LoVo (cell line): ENCODE results near the gene ZFAND4.
"Not testable (repeated sequence)": the region's sequence is repeated elsewhere in the genome, so short reads cannot be mapped to it uniquely, and the experiment has no call there.

Experiments used
- DNase-seq: peaks from one replicate; pipeline ENCODE4 v3.0.0-alpha.2; 2016; ENCODE audit warnings: low spot score

ZFAND4 gene

DNA sequence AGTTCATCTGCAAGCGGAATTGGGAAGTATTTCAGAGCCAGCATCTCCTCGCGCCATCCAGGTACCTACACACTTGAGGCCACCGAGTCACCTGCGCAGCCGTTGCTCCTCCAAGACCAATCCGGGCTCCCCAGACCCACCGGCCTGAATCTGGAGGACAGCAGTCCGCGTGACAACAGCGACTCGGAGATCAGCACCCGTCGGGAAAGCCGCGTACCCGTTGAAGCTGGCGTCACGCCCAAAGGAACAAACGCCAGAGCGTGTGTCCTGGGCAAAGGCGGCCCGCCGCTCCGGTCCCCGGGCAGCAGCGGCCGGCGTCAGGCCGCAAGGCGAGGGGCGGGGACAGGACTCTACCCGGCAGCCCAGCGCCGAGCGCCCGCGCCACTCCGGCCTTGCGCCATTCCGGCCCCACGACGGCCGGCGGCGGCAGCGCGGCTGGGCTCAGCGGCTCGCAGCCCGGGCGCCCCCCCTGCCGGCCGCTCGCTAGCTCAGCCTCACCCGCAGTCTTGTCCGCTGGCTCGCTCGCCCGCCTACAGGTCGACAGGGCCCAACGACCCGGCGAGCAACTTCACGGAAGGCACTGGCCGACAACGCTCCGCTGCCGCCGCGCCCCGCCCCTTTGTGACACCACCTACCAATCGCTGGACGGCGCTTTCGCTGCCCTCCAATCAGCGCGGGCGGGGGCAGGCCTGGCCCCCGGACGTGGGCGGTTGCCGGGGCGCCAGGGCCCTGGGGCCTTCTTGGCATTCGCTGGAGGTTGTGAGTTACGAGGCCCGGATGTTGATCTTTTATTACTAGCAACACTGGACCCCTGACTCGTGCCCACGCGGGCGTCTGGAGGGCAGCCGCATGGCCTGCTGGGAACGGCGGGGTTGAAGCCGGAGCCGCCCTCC is at the start of gene ZFAND4:
Gene ZFAND4, minus strand, starts transcription at position 592 of the 893 bp plus-strand sequence. CDS start 9,047 bp downstream, outside the sequence.
- peak; percentile 98 for DNase-seq

DNA sequence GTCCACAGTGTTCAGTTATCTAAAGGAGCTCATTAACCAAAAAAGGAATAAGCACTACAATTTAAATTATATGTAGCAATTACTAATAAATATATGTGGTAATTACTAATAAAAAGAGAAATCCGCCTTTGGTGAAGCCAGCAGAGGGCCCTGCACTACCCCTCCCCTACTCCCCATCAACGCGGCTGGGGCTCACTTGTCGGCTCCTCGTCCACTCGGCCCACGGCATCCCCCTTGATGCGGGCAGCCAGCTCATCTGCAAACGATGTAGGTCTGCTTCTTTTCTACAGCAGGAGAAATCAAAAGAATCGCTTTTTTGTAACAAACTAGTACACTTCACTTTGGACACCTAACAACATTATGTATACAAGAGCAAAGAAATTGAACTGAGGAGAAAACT is 48.9 kb upstream of the ZFAND4 start:
- DNase-seq: not testable (repeated sequence)

DNA sequence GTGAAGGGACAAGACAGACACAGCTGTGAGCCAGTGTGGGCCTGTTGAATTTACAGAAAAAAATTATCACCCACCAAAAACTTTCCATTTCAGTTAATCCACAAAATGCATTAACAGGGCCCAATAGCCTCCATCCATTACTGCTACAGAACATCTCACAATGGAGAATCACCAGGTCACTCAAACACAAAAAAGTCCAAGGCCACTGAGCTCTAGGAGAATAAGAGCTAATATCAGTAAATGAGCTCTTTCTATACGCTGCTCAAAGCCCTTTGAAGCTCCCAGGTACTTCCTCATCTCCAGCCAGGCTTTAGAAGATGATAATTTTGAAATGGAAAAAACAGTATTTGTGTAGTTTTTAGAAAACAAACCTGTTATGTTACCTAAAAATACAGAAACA is 45.1 kb upstream of the ZFAND4 start:
- DNase-seq: not testable (repeated sequence)

DNA sequence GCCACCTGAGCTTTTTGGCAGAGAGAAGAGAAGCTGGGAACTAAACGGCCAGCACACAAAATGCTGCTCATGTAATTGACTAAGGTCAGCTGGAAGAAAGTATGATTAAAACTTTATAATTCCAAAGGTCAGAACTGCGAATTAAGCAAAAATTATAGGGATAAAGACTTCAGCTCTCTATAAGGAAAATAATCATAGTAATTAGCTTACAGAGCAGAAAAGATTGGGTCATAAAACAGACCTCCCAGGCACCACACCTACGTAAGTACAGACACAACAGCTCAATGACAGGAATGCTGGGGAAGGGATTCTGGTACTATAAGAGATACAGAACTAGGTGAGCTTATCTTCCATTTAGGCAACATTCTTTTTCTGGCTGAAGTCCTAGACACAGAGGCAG is 44.5 kb upstream of the ZFAND4 start:
- not testable (repeated sequence) for DNase-seq

DNA sequence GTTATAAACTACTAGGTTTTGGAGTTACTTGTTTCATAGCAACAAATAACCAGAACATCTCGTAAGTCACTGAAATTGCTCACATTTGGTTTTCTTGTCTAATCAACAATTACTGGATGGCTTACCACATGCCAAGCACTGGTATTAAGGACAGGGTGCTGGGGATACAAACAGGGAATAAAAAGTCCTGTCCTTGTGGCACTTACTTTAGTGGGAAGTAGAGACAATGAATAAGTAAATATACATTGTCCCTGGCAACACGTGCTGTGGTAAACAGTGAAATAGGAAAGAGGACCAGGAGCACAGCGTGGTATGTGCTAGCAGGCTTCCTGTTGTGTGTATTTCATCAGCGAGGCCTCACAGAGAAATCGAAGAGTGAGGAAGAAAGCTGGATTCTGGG is 38.7 kb upstream of the ZFAND4 start:
- not testable (repeated sequence) for DNase-seq

DNA sequence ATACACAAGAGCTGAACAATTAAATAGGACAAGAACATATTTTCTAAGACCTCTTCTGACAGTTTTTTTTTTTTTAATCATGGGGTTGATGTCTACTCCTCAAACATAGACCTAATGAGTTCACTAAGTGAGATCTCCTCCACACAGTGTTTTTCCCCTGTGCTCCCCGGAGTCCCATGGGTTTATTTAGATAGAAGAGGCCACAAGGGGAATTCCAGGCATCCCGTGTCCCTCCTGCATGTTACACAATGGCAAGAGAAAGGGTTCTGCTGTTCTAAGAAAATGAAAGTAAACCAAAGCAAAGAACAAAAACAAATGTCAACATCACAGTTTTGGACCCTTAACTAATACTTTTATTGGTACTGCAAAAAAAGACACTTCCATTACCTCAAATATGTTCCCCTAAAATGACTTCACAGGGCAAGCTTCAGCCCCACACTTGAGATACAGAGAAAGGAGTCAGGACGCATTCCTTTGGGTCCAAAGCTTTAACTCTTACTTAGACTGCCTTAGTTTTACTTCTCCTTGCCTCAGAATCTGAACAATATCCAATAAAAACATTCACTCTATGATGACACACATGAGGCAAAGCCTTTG is 37.7 kb upstream of the ZFAND4 start:
- not testable (repeated sequence) for DNase-seq

DNA sequence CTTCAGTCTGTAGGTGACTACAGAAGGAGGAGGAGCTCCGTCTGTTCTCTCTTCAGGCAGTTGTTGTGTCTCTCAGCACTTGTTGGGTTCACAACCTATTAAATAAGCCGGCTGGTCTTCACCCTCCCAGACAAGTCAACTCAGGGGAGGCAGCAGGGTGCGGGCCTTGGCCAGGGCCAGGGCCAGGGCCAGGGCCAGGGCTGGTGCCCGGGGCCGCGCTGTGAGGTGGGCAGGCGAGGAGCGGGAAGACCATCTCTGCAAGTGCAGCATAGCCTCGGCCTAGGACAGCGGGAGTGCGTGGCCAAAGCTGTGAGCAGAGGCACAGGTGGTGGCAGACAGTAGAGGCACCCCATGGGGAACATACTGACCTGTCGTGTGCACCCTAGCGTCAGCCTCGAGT is 5.9 kb upstream of the ZFAND4 start:
- not testable (repeated sequence) for DNase-seq

DNA sequence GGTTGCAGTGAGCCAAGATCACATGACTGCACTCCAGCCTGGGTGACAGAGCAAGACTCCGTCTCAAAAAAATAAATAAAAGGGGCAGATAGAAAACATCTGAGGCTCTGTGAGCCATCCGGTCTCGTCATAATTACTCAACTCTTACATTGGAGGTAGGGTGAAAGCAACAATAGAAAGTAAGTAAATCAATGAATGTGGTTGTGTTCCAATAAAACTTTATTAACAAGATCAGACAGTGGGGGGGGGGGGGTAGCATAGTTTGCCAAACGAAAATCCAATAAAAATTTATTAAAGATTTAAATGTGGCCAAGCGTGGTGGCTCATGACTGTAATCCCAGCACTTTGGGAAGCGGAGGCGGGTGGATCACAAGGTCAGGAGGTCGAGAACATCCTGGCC is 2.8 kb upstream of the ZFAND4 start:
- DNase-seq: no peak

DNA sequence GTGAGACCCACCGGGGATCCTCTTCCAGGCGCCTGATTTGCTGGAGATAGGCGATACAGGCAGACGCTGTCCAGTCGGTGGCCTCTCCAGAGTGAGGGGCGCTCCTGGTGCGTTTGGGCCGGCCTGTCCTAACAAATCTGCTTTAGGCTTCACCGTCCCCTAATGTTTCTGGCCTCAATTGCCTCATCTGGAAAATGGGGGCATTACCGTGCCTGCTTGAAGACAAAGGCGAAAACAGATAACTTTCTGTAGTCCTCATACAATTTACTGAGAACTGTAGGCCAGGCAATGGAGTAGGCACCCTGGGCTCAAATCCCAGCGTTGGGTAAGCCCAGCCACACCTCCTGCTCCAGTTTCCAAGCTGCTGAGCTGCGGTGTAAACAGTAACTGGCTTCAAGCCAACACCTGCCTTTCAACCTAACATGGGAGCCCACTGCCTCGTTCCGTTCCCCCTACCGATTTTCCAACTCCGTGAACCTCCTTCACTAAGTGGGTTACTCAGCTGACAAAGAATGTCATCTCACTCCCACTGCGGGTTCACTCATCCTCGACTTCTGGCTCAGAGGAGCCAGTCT is 589 bp upstream of the ZFAND4 start:
- DNase-seq: no peak

DNA sequence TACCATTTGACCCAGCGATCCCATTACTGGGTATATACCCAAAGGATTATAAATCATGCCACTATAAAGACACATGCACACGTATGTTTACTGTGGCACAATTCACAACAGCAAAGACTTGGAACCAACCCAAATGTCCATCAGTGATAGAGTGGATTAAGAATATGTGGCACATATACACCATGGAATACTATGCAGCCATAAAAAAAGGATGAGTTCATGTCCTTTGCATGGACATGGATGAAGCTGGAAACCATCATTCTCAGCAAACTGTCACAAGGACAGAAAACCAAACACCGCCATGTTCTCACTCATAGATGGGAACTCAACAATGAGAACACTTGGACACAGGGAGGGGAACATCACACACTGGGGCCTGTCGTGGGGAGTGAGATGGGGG is 1.3 kb downstream of the ZFAND4 start:
- not testable (repeated sequence) for DNase-seq

DNA sequence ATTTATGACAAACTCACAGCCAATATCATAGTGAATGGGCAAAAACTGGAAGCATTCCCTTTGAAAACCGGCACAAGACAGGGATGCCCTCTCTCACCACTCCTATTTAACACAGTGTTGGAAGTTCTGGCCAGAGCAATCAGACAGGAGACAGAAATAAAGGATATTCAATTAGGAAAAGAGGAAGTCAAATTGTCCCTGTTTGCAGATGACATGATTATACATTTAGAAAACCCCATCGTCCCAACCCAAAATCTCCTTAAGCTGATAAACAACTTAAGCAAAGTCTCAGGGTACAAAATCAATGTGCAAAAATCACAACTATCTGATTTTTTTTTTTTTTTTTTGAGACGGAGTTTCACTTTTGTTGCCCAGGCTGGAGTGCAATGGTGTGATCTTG is 2.7 kb downstream of the ZFAND4 start:
- not testable (repeated sequence) for DNase-seq

DNA sequence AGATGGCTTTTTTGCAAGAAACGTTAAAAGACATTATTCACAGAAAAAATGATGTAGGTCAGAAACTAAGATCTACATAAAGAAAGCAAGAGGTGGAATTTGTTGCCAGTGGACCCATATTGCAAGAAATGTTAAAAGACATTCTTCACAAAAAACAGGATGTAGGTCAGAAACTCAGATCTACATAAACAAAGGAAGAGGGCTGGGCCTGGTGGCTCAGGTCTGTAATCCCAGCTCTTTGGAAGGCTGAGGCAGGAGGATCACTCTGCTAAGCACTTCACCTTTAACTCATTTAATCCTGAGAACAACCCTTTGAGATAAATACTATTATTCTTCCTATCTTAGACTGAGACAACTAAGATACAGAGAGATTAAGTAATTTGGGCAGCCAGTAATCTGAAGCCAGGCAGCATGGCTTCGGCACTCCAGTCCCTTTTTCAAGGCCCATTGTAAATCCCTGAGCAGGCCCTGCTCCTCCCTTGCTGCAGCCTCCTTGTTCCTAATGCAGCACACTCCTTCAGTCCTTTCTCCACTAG is 11.6 kb downstream of the ZFAND4 start:
- no peak for DNase-seq

DNA sequence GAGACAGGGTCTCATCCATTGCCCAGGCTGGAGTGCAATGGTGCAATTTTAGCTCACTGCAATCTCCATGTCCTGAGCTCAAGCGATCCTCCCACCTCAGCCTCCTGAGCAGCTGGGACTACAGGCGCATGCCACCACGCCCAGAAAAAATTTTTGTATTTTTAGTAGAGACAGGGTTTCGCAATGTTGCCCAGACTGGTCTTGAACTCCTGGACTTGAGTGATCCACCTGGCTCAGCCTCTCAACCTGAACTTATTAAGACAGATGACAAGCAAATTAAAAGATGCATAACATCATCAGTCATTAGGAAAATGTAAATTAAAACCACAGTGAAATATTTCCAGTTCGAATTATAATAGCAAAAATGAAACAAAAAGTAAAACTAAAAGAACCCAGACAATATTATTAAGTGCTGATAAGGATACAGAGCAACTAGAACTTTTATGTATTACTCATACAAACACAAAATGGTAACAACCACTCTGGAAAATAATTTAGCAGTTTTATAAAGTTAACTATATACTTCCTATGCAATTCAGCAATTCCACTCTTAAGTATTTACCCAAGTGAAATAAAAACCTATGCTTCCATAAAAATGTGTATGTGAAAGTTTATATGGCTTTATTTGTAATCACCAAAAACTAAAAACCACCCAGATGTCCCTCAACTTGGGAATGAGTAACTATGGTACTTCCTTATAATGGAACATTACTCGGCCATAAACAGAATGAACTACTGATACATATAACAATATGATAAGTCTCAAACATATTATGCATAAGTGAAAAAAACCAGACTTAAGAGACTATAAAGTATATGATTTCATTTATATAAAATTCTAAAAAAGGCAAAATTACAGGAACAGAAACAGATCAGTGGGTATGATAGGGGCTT is 15.3 kb downstream of the ZFAND4 start:
- DNase-seq: no peak

DNA sequence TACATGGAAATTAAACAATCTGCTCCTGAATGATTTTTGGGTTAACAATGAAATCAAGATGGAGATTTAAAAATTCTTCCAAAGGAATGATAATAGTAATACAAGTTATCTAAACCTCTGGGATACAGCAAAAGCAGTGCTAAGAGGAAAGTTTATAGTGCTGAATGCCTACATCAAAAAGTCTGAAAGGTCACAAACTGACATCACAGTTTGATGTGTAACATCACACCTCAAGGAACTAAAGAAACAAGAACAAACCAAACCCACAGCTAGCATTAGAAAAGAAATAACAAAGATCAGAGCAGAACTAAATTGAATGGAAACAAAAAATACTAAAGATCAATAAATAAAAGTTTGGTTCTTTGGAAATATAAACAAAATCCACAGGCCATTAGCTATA is 17.4 kb downstream of the ZFAND4 start:
- DNase-seq: no peak

DNA sequence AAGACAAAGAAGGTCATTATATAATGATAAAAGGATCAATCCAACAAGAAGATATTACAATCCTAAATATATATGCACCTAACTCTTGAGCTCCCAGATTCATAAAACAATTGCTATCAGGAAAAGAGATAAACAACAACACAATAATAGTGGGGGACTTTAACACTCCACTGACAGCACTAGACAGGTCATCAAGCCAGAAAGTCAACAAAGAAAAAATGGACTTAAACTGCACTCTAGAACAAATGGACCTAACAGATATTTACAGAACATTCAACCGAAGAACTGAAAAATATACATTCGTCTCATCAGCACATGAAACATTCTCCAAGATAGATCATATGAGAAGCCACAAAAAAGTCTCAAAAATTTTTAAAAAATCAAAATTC is 17.8 kb downstream of the ZFAND4 start:
- not testable (repeated sequence) for DNase-seq

DNA sequence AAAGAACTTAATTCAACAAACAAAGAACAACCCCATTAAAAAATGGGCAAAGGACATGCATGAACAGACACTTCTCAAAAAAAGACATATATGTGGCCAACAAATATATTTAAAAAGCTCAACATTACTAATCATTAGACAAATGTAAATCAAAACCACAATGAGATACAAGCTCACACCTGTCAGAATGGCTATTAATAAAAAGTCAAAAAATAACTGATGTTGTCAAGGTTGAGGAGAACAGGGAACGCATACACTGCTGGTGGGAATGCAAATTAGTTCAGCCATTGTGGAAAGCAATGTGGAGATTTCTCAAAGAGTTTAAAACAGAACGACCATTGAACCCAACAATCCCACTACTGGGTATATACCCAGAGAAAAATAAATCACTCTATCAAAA is 19.1 kb downstream of the ZFAND4 start:
- DNase-seq: no peak

DNA sequence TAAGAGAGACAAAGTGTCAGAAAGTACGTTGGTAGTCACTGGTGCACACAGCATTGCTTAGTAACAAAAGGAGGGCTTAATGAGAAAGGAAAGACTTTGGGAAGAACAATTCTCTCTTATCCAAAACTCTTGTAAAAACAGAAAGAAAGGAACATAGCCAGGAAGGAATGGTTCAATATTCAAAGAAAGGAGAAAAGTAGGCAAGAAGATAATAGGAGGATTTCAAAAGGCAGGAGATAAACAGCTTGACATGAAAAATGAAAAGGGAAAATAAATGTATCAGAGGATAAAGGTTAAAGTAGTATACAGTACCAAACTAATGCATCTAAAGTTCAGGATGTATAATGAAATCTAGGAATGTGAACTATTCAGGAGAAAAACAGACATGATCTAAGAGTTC is 20.1 kb downstream of the ZFAND4 start:
- DNase-seq: no peak

DNA sequence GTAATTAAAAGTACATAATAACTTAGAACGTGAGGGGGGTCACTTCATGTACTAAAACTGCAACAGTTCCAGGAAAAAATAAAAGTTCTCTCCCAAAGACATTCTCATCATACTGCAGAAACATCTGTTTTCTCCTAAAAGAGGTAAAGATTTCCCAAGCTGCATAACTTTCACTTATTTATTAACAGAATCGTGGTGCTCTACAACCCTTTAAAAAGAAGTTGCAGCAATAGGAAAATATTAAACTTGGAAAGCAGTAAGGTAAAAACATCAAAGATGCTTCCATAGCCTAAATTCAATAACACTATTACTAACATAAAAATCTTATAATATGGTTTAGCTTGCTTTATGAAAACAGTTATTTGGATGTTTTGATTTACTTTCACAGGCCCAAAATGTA is 23.3 kb downstream of the ZFAND4 start:
- DNase-seq: no peak

DNA sequence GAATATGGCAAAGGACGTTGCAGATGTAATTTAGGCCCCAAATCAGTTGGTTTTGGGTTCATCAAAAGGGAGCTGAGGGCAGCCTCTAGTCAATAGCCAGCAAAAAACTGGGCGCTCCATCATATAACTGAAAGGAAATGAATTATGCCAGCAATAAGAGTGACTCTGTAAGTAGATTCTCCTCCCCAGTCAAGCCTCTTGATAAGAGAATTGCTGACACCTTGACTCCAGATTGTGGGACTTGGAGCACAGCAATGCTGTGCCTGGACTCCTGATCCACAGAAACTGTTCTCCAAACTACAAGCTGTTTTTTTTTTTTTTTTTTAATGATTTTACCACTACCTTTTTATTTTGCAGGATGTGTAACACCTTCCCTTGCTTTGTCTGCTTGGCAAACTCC is 25.5 kb downstream of the ZFAND4 start:
- no peak for DNase-seq

DNA sequence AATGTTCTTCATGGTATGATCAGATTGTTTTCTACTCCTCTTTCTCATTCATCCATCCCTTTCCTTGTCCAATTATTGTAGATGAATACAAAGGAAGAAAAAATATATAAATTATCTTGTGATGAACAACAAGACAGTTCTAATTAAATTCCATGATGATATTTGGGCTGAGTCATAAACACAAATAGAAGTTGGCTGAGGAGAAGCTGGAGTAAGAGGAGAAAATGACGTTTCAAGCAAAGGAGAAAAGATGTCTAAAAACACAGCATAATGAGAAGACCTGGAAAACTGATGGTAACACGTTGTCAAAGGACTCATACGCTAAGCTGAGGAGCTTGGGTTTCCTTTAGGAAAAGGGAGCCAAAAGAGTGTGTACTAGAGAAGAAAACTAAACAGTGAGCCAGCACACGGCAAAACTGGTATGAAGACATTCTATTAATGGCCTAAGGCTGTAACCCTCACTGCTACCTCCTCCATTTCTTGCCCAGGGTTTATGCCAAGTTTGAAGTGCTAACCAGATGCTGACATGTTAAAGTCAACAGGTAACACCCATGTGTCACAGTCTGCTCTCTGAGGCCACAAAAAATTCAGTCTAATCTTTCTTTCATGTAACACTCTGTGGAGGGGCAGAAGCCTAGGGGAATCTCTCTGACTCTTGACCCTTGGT is 26.1 kb downstream of the ZFAND4 start:
- DNase-seq: no peak

DNA sequence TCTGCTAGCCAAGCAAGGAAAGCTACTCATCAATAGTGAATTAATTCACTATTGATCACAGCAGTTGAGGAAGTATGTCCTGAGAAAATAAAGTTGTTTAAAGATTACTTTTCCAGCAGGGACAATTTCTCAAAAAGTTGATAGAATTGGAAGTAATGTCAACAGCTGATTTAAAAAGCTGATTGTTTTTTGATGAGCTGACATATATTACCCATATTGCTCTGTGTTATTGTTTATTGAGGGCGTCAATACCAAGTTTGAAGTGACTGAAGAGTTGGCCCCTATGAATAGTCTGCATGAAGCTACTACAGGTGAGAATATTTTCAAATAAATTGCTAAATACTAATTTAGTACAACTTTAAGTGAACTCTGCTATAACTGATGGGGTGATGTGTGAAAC is 28.0 kb downstream of the ZFAND4 start:
- no peak for DNase-seq
